Fibroblast of lung (primary cell): ENCODE measurements around the gene PXMP2. TPM values are rescaled to one million over a fixed set of nuclear protein-coding genes. Genes with fewer than 3 reads are reported as not detected.

Experiments used
- DNase-seq, 2 donors: peaks; one replicate each; pipeline versions ENCODE4 v3.0.0 to v3.0.0-alpha.2; 2010; ENCODE audit warnings: low read depth in 2 of 2
- H2AFZ ChIP-seq: 2 replicates; pipeline ENCODE4 v1.5.1; 2012; ENCODE audit warnings: low read length, control low read depth, inconsistent platforms
- H3K27ac ChIP-seq: 2 replicates; pipeline ENCODE4 v1.5.1; 2011; ENCODE audit warnings: low read length, control low read depth; ENCODE audit not compliant: insufficient read depth
- H3K27me3 ChIP-seq: 2 replicates; pipeline ENCODE4 v1.5.1; 2011; ENCODE audit warnings: mild to moderate bottlenecking, low read length; ENCODE audit not compliant: control insufficient read depth, insufficient read depth
- H3K36me3 ChIP-seq: 2 replicates; pipeline ENCODE4 v1.5.1; 2011; ENCODE audit warnings: low read length; ENCODE audit not compliant: control insufficient read depth, insufficient read depth
- H3K4me1 ChIP-seq: 2 replicates; pipeline ENCODE4 v1.5.1; 2011; ENCODE audit warnings: low read length; ENCODE audit not compliant: control insufficient read depth, insufficient read depth; ENCODE audit errors: extremely low read depth
- H3K4me2 ChIP-seq: 2 replicates; pipeline ENCODE4 v1.5.1; 2011; ENCODE audit warnings: low read length, control low read depth; ENCODE audit not compliant: insufficient read depth; ENCODE audit errors: extremely low read depth
- H3K4me3 ChIP-seq, 4 experiments: fragments of 200-600 bp in 1 of 4; sonication (generic) in 1 of 4; replicated peaks in 1 of 4; 2 replicates each; pipeline ENCODE4 v1.5.1; 2011 to 2016; ENCODE audit warnings: low read length in 4 of 4, low read depth in 3 of 4, mild to moderate bottlenecking in 3 of 4, control low read depth in 2 of 4, inconsistent platforms in 1 of 4, mixed read lengths in 1 of 4; ENCODE audit not compliant: insufficient read depth in 1 of 4; ENCODE audit errors: control extremely low read depth in 1 of 4
- H3K79me2 ChIP-seq: 2 replicates; pipeline ENCODE4 v1.5.1; 2012; ENCODE audit warnings: mild to moderate bottlenecking, low read length, inconsistent platforms; ENCODE audit not compliant: control insufficient read depth, insufficient read depth
- H3K9ac ChIP-seq: 2 replicates; pipeline ENCODE4 v1.5.1; 2011; ENCODE audit warnings: mild to moderate bottlenecking, low read length, control low read depth; ENCODE audit not compliant: insufficient read depth
- H3K9me3 ChIP-seq: 2 replicates; pipeline ENCODE4 v1.5.1; 2012; ENCODE audit warnings: low read depth, low read length; ENCODE audit not compliant: control insufficient read depth, insufficient read depth
- H4K20me1 ChIP-seq: 2 replicates; pipeline ENCODE4 v1.5.1; 2011; ENCODE audit warnings: low read length; ENCODE audit not compliant: control insufficient read depth, insufficient read depth; ENCODE audit errors: extremely low read depth
- EZH2 ChIP-seq: IDR thresholded peaks from 2 replicates; pipeline ENCODE4 v1.5.1; 2012; ENCODE audit warnings: low read length, control low read depth, mild to moderate bottlenecking; ENCODE audit errors: missing control alignments
- polyA plus RNA-seq, 2 donors: library from polyadenylated mRNA; depleted of rRNA in 1 of 2; stranded (reverse) in 1 of 2; unstranded in 1 of 2; fragments of >200 nt; gene quantifications; 2 replicates each; pipeline ENCODE4 v1.2.1, GENCODE V29; 2011 to 2012; ENCODE audit warnings: missing spikeins in 1 of 2
- total RNA-seq: library from RNA; depleted of rRNA; stranded (reverse); fragments of >200 nt; gene quantifications from 2 replicates; pipeline ENCODE4 v1.2.1, GENCODE V29; 2014
- TF ChIP-seq, protein P1 (sequence below), 2 donors: IDR thresholded peaks in 1 of 2; conservative IDR thresholded peaks in 1 of 2; 1 replicate in 1 of 2; 2 replicates in 1 of 2; pipeline ENCODE4 v1.5.1; 2011 to 2012; ENCODE audit warnings: low read length in 2 of 2, control low read depth in 1 of 2, inconsistent platforms in 1 of 2, low read depth in 1 of 2, mild to moderate bottlenecking in 1 of 2

Gene PXMP2
- total and polyA plus RNA-seq, 2 donors (not counting 1 experiment from before 2014, with no cell fraction given), result 10.6 to 14.5 TPM

GRCh38 chr12:132648616-132649225 is 38.7 kb upstream of the PXMP2 start:
- Histone ChIP-seq H3K27me3 (no peaks in the 10 kb centered on the region), H3K9me3 (no peaks in the 10 kb centered on the region), H3K4me2 (no peak overlapping the region), H3K9ac (no peak overlapping the region), H3K4me1 (no peaks in the 10 kb centered on the region), H3K79me2 (no peaks in the 10 kb centered on the region), H2AFZ (no peak overlapping the region), H3K36me3 (peaks cover 7% of the 10 kb centered on the region), H3K4me3 (no peak overlapping the region), H3K27ac (no peak overlapping the region), H4K20me1 (no peaks in the 10 kb centered on the region)
- TF ChIP-seq, protein P1, sequence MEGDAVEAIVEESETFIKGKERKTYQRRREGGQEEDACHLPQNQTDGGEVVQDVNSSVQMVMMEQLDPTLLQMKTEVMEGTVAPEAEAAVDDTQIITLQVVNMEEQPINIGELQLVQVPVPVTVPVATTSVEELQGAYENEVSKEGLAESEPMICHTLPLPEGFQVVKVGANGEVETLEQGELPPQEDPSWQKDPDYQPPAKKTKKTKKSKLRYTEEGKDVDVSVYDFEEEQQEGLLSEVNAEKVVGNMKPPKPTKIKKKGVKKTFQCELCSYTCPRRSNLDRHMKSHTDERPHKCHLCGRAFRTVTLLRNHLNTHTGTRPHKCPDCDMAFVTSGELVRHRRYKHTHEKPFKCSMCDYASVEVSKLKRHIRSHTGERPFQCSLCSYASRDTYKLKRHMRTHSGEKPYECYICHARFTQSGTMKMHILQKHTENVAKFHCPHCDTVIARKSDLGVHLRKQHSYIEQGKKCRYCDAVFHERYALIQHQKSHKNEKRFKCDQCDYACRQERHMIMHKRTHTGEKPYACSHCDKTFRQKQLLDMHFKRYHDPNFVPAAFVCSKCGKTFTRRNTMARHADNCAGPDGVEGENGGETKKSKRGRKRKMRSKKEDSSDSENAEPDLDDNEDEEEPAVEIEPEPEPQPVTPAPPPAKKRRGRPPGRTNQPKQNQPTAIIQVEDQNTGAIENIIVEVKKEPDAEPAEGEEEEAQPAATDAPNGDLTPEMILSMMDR (conservative IDR thresholded peaks at IDR 0.05 in 1 of 2, IDR thresholded peaks at IDR 0.05 in 1 of 2; ENCODE audit: low read depth in 1 of 2, low read length in 2 of 2), result no peak
- TF ChIP-seq EZH2, result no peak
- no peak for DNase-seq

DNA sequence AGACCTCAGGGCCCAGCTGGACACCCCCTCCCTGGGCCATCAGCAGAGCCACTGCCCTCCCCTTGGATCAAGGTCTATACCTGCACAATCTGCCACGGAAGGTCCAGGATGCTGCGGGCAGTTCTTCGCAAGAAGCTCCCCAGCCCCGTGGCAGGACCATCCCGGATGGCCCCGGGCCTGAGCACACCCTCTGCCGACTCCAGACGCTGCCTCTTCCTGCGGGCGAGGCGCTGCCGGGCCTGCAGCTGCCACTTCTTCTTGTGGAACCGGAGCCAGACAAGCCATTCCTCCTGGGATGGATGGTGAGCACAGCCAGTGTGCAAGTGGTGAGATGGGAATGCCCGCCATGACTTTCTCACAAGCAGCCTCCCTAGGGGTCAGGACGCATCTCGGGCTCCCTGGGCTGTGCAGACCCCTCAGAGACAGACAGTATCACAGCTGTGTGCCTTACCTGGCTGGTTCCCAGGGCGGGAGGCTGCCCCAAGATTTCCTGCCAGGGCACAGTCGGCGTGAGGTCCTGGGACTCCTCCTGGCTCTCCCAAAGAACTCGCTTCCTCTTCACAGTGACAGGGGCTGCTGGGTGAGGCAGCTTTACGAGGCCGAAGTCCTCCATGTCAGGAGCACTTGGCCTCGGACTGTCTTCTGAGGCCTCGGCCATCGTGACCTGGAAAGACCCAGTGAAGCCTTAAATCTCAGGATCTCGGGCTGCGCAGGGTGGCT is 38.0 kb upstream of the PXMP2 start:
- no peaks in the 10 kb centered on the region for H4K20me1 ChIP-seq
- TF ChIP-seq EZH2, result no peak
- TF ChIP-seq, protein P1 (conservative IDR thresholded peaks at IDR 0.05 in 1 of 2, IDR thresholded peaks at IDR 0.05 in 1 of 2; ENCODE audit: low read depth in 1 of 2, low read length in 2 of 2), result no peak
- no peak overlapping the region for H3K4me3 ChIP-seq
- no peaks in the 10 kb centered on the region for H3K79me2 ChIP-seq
- H3K4me2 ChIP-seq, result no peak overlapping the region
- no peak overlapping the region for H2AFZ ChIP-seq
- no peak overlapping the region for H3K9ac ChIP-seq
- no peaks in the 10 kb centered on the region for H3K27me3 ChIP-seq
- no peaks in the 10 kb centered on the region for H3K4me1 ChIP-seq
- peaks cover 7% of the 10 kb centered on the region for H3K36me3 ChIP-seq
- no peaks in the 10 kb centered on the region for H3K9me3 ChIP-seq
- DNase-seq, result no peak
- no peak overlapping the region for H3K27ac ChIP-seq

DNA sequence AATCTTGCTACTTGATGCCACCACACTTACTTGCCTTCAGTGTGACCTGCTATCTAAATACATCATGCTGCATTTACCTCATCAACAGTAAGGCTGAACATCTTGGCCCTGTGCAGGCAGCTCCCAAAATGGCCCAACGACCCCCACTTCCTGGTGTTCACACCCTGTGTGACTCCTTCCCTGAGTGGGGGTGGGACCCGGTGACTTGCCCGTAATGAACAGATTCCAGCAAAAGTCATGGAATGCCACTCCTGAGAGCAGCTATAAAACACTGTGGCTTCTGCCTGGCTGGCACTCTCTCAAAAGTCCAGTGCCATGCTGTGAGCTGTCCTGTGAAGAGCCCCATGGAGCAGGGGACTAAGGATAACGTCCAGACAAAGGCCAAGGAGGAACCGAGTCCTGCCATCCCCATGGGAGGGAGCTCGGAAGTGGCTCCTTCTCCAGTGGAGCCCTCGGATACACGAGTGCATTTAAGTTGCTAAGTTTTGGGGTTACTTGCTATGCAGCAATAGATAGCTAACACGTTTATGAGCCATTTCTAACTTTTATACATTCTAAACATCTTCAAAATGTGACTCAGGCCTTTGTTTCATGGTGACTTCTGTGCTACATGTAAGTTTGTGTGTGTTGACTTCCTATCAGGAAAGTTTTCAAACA is 35.8 kb upstream of the PXMP2 start:
- H2AFZ ChIP-seq, result no peak overlapping the region
- DNase-seq, result no peak
- H3K9me3 ChIP-seq, result no peaks in the 10 kb centered on the region
- H3K27me3 ChIP-seq, result no peaks in the 10 kb centered on the region
- no peak overlapping the region for H3K4me2 ChIP-seq
- no peak overlapping the region for H3K4me3 ChIP-seq
- no peaks in the 10 kb centered on the region for H3K79me2 ChIP-seq
- TF ChIP-seq EZH2, result no peak
- TF ChIP-seq, protein P1 (conservative IDR thresholded peaks at IDR 0.05 in 1 of 2, IDR thresholded peaks at IDR 0.05 in 1 of 2; ENCODE audit: low read depth in 1 of 2, low read length in 2 of 2), result no peak
- peaks cover 9% of the 10 kb centered on the region for H3K36me3 ChIP-seq
- no peak overlapping the region for H3K27ac ChIP-seq
- no peaks in the 10 kb centered on the region for H4K20me1 ChIP-seq
- H3K4me1 ChIP-seq, result no peaks in the 10 kb centered on the region
- no peak overlapping the region for H3K9ac ChIP-seq
